Esophagus muscularis mucosa (tissue), 3 donors: ENCODE data around the gene FUT8.

Source experiments
- POLR2A ChIP-seq: fragments of 450-650 bp; IDR thresholded peaks from one replicate; pipeline ENCODE4 v1.6.1; 2017; ENCODE audit warnings: antibody characterized with exemption, moderate library complexity, mild to moderate bottlenecking, low read depth
- POLR2AphosphoS5 ChIP-seq, 2 donors: sonication (generic); formaldehyde crosslinking; IDR thresholded peaks; one replicate each; pipeline ENCODE4 v1.6.1; 2017; ENCODE audit warnings: antibody characterized with exemption in 2 of 2
- TF ChIP-seq, protein P1 (sequence below), 3 experiments: fragments of 200-600 bp in 2 of 3; fragments of 450-650 bp in 1 of 3; sonication (generic) in 2 of 3; IDR thresholded peaks; one replicate each; pipeline ENCODE4 v1.5.1; 2017 to 2019; ENCODE audit warnings: antibody characterized with exemption in 3 of 3, mild to moderate bottlenecking in 2 of 3, moderate library complexity in 1 of 3

DNA sequence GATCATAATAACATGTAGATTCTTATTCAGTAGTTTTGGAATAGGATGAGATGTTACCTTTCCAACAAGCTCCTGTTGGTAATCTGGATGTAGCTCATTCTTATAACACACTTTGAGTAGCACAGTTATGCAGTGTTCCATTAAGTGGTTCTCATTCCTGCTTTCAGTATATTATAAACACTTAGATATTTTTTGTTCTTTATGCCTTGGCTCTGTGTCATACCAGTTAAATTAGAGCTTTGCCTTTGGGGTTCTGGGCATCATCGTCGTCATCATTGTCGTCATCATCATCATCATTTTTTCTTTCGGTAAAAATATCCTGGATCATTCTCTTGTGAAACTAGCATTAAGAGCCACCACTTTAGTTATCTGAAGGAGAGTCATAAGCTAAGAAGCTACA, 87.5 kb downstream of the FUT8 start:
- TF ChIP-seq POLR2A (no peak), POLR2AphosphoS5 (IDR thresholded peaks at IDR 0.05) (no peak)
- TF ChIP-seq, protein P1, sequence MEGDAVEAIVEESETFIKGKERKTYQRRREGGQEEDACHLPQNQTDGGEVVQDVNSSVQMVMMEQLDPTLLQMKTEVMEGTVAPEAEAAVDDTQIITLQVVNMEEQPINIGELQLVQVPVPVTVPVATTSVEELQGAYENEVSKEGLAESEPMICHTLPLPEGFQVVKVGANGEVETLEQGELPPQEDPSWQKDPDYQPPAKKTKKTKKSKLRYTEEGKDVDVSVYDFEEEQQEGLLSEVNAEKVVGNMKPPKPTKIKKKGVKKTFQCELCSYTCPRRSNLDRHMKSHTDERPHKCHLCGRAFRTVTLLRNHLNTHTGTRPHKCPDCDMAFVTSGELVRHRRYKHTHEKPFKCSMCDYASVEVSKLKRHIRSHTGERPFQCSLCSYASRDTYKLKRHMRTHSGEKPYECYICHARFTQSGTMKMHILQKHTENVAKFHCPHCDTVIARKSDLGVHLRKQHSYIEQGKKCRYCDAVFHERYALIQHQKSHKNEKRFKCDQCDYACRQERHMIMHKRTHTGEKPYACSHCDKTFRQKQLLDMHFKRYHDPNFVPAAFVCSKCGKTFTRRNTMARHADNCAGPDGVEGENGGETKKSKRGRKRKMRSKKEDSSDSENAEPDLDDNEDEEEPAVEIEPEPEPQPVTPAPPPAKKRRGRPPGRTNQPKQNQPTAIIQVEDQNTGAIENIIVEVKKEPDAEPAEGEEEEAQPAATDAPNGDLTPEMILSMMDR (IDR thresholded peaks at IDR 0.05), result no peak
